C4-2B (cell line): ENCODE measurements around the gene CEP250.

Experiments used
- CTCF ChIP-seq: fragments of 450-650 bp; conservative IDR thresholded peaks from 2 replicates; pipeline ENCODE4 v1.5.1; 2017; ENCODE audit warnings: mild to moderate bottlenecking
- ZFX ChIP-seq: fragments of 450-650 bp; IDR thresholded peaks from 2 replicates; pipeline ENCODE4 v1.6.1; 2017

- TF ChIP-seq CTCF (no peak), ZFX (no peak)
Measured at GRCh38 chr20:35499271-35499670, 43.9 kb downstream of the CEP250 start.
